ENCODE data around the gene TP53TG5.

DNA sequence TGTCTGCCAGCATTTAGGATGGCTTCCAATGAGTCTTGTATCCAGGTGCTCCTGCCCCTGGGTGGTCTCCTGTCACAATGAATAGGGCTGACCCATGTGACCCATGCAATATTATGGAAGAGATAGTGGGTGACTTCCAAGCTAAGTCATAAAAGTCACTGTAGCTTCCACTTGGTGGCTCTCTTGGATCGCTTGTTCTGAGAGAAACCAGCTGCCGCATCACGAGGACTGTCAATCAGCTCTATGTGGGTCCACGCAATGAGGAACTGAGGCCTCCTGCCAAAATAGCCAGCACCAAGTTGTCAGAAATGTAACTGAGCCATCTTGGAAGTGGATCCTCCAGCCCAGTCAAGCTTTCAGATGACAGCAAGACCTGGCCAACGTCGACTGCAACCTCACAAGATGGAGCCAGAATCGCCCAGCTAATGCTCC, 55.2 kb downstream of the TP53TG5 start:
- TF ChIP-seq, protein P1, sequence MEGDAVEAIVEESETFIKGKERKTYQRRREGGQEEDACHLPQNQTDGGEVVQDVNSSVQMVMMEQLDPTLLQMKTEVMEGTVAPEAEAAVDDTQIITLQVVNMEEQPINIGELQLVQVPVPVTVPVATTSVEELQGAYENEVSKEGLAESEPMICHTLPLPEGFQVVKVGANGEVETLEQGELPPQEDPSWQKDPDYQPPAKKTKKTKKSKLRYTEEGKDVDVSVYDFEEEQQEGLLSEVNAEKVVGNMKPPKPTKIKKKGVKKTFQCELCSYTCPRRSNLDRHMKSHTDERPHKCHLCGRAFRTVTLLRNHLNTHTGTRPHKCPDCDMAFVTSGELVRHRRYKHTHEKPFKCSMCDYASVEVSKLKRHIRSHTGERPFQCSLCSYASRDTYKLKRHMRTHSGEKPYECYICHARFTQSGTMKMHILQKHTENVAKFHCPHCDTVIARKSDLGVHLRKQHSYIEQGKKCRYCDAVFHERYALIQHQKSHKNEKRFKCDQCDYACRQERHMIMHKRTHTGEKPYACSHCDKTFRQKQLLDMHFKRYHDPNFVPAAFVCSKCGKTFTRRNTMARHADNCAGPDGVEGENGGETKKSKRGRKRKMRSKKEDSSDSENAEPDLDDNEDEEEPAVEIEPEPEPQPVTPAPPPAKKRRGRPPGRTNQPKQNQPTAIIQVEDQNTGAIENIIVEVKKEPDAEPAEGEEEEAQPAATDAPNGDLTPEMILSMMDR (IDR thresholded peaks at IDR 0.05): peak in 2 of 3 donors; percentile 23 to 41
- TF ChIP-seq POLR2AphosphoS5 (IDR thresholded peaks at IDR 0.05): peak in 1 of 3 donors; percentile 23
- TF ChIP-seq POLR2A (IDR thresholded peaks at IDR 0.05): no peak

Measured in breast epithelium (tissue), 3 donors.